PC-3 (cell line): ENCODE results near the gene DIAPH2.

Experiments
- EZH2 ChIP-seq: fragments of 300-600 bp; sonication (generic); IDR thresholded peaks from one replicate; pipeline ENCODE4 v1.6.1; 2017; ENCODE audit warnings: antibody characterized with exemption, mild to moderate bottlenecking, low read length; ENCODE audit not compliant: unreplicated experiment
- EZH2phosphoT487 ChIP-seq: fragments of 300-600 bp; sonication (generic); IDR thresholded peaks from 2 replicates; pipeline ENCODE4 v1.6.1; 2018; ENCODE audit warnings: mild to moderate bottlenecking, antibody characterized with exemption, low read length, borderline replicate concordance
- TF ChIP-seq, protein P1 (sequence below): fragments of 300-600 bp; sonication (generic); conservative IDR thresholded peaks from 2 replicates; pipeline ENCODE4 v1.5.1; 2017; ENCODE audit warnings: antibody characterized with exemption, low read depth, mild to moderate bottlenecking, low read length

GRCh38 chrX:97030463-97030862 lies 345.8 kb downstream of the DIAPH2 start:
- no peak for TF ChIP-seq EZH2
- TF ChIP-seq, protein P1, sequence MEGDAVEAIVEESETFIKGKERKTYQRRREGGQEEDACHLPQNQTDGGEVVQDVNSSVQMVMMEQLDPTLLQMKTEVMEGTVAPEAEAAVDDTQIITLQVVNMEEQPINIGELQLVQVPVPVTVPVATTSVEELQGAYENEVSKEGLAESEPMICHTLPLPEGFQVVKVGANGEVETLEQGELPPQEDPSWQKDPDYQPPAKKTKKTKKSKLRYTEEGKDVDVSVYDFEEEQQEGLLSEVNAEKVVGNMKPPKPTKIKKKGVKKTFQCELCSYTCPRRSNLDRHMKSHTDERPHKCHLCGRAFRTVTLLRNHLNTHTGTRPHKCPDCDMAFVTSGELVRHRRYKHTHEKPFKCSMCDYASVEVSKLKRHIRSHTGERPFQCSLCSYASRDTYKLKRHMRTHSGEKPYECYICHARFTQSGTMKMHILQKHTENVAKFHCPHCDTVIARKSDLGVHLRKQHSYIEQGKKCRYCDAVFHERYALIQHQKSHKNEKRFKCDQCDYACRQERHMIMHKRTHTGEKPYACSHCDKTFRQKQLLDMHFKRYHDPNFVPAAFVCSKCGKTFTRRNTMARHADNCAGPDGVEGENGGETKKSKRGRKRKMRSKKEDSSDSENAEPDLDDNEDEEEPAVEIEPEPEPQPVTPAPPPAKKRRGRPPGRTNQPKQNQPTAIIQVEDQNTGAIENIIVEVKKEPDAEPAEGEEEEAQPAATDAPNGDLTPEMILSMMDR = no peak
- TF ChIP-seq EZH2phosphoT487 = no peak
